ENCODE results near the gene ACVRL1. TPM values are rescaled to one million over a fixed set of nuclear protein-coding genes. Genes with fewer than 3 reads are reported as not detected.

Gene ACVRL1
- total and polyA plus RNA-seq, 7 donors: 10.8 to 40.8 (median 24.1) TPM

- no peaks in the 10 kb centered on the region for H3K36me3 ChIP-seq (ENCODE audit: insufficient read depth in 1 of 2, low read depth in 1 of 2)
- no peaks in the 10 kb centered on the region for H3K9me3 ChIP-seq
- no peak for ATAC-seq
- DNase-seq: no peak
- H3K27ac ChIP-seq: peak overlapping the region; percentile 54
- peaks cover 28% of the 10 kb centered on the region for H3K4me1 ChIP-seq
- TF ChIP-seq CTCF (IDR thresholded peaks at IDR 0.05): no peak
- H3K4me3 ChIP-seq: no peak overlapping the region
- intact Hi-C loops (cut with DNase I): no loop called here
- no peaks in the 10 kb centered on the region for H3K27me3 ChIP-seq (ENCODE audit: insufficient read depth in 3 of 3, low read length in 2 of 3)
- 74 to 75% (median 74%) methylated on average over 8 of the region's 8 CpGs for WGBS, 3 donors
These were observed 18.8 kb downstream of the ACVRL1 start for GRCh38 chr12:51926064-51926632.

- TF ChIP-seq CTCF (IDR thresholded peaks at IDR 0.05): peak; percentile 32
- H3K9me3 ChIP-seq: no peaks in the 10 kb centered on the region
- no peaks in the 10 kb centered on the region for H3K27me3 ChIP-seq (ENCODE audit: insufficient read depth in 3 of 3, low read length in 2 of 3)
- DNase-seq (no peak), ATAC-seq (no peak)
- H3K4me3 ChIP-seq: no peak overlapping the region
- H3K27ac ChIP-seq: peak overlapping the region; percentile 54
- H3K4me1 ChIP-seq: peaks cover 23% of the 10 kb centered on the region
- WGBS, 3 donors: 93 to 100% (median 98%) methylated on average over 2 of the region's 2 CpGs
- intact Hi-C loops (cut with DNase I): no loop called here
- H3K36me3 ChIP-seq (ENCODE audit: insufficient read depth in 1 of 2, low read depth in 1 of 2): no peaks in the 10 kb centered on the region
These were observed 19.4 kb downstream of the ACVRL1 start for GRCh38 chr12:51926718-51927117.

GRCh38 chr12:51932218-51933076, 25.1 kb downstream of the ACVRL1 start:
- Histone ChIP-seq H3K36me3 (ENCODE audit: insufficient read depth in 1 of 2, low read depth in 1 of 2) (no peaks in the 10 kb centered on the region), H3K9me3 (no peaks in the 10 kb centered on the region), H3K4me3 (no peak overlapping the region), H3K27ac (no peak overlapping the region), H3K27me3 (ENCODE audit: insufficient read depth in 3 of 3, low read length in 2 of 3) (no peaks in the 10 kb centered on the region), H3K4me1 (no peaks in the 10 kb centered on the region)
- no peak for TF ChIP-seq CTCF (IDR thresholded peaks at IDR 0.05)
- intact Hi-C loops (cut with DNase I): no loop called here
- ATAC-seq (no peak), DNase-seq (no peak)
- 76 to 80% (median 76%) methylated on average over 5 of the region's 5 CpGs for WGBS, 3 donors

GRCh38 chr12:51934080-51934479, 26.8 kb downstream of the ACVRL1 start:
- no peaks in the 10 kb centered on the region for H3K27me3 ChIP-seq (ENCODE audit: insufficient read depth in 3 of 3, low read length in 2 of 3)
- H3K36me3 ChIP-seq (ENCODE audit: insufficient read depth in 1 of 2, low read depth in 1 of 2): no peaks in the 10 kb centered on the region
- H3K4me3 ChIP-seq: no peak overlapping the region
- DNase-seq (no peak), ATAC-seq (no peak)
- no peak for TF ChIP-seq CTCF (IDR thresholded peaks at IDR 0.05)
- intact Hi-C loops (cut with DNase I): no loop called here
- no peaks in the 10 kb centered on the region for H3K4me1 ChIP-seq
- no peak overlapping the region for H3K27ac ChIP-seq
- H3K9me3 ChIP-seq: no peaks in the 10 kb centered on the region
- 94 to 98% (median 97%) methylated on average over 4 of the region's 4 CpGs for WGBS, 3 donors
